ENCODE results near the gene DENND1C.
A peak's percentile ranks its signal among the peaks of the same experiment; 100 is the strongest.

The DENND1C gene

GRCh38 chr19:6459262-6460098 is 22.1 kb downstream of the DENND1C start, which contains the start of gene SLC25A23:
TSS of gene SLC25A23 (minus strand) at chr19:6459792. CDS start at chr19:6459628, 164 bp downstream.
- peak within 1 kb of the TSS; percentile 73 for H3K4me3 ChIP-seq (ENCODE audit: low read depth, low read length)
- no peak for TF ChIP-seq CTCF (conservative IDR thresholded peaks at IDR 0.05; ENCODE audit: low read depth, low read length)
- DNase-seq (ENCODE audit: low read depth) = peak; percentile 79

GRCh38 chr19:6458695-6459261 is 22.8 kb downstream of the DENND1C start:
- H3K4me3 ChIP-seq (ENCODE audit: low read depth, low read length) = peak overlapping the region; percentile 73
- no peak for DNase-seq (ENCODE audit: low read depth)
- no peak for TF ChIP-seq CTCF (conservative IDR thresholded peaks at IDR 0.05; ENCODE audit: low read depth, low read length)

DNA sequence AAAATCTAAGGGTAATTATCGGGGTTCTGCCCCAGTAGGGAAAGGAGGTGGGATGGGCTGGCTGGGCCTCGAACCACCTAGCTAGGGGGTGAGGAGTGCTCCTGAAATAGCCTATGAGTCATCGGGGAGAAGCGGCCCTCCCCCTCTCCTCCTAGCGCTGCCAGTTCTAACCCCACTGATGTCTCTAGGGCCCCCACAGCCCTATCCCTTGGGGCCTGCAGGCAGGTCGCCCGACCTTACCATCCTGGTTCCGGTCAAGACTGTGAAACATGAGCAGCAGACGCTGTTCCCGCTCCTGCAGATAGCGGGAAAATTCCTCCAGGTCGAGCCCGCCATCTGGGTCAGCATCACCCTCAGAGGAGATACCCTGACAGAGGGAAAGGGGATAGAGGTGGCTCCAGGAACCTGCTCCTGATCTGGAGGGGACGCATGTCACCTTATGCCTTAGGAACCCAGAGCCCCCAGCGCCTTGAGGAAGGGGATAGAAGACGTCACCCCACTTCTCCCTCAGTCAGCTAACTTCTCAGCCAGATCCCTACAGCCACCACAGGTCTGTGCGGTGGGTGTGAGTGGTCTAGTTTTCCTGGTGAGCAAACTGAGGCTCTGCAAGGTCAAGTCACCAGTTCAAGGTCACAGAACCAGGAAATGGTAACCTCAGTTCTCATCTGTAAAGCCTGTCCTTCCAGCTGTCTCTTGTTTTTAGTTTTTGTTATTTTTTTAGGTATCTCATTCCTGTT is 23.5 kb downstream of the DENND1C start:
- no peak for TF ChIP-seq CTCF (conservative IDR thresholded peaks at IDR 0.05; ENCODE audit: low read depth, low read length)
- DNase-seq (ENCODE audit: low read depth) = no peak
- no peak overlapping the region for H3K4me3 ChIP-seq (ENCODE audit: low read depth, low read length)

- no peak for DNase-seq (ENCODE audit: low read depth)
- H3K4me3 ChIP-seq (ENCODE audit: low read depth, low read length) = no peak overlapping the region
- no peak for TF ChIP-seq CTCF (conservative IDR thresholded peaks at IDR 0.05; ENCODE audit: low read depth, low read length)
Measured at GRCh38 chr19:6455924-6456323, 25.7 kb downstream of the DENND1C start.

- DNase-seq (ENCODE audit: low read depth) = no peak
- H3K4me3 ChIP-seq (ENCODE audit: low read depth, low read length) = no peak overlapping the region
- no peak for TF ChIP-seq CTCF (conservative IDR thresholded peaks at IDR 0.05; ENCODE audit: low read depth, low read length)
Measured at GRCh38 chr19:6453951-6454565, 27.5 kb downstream of the DENND1C start.

DNA sequence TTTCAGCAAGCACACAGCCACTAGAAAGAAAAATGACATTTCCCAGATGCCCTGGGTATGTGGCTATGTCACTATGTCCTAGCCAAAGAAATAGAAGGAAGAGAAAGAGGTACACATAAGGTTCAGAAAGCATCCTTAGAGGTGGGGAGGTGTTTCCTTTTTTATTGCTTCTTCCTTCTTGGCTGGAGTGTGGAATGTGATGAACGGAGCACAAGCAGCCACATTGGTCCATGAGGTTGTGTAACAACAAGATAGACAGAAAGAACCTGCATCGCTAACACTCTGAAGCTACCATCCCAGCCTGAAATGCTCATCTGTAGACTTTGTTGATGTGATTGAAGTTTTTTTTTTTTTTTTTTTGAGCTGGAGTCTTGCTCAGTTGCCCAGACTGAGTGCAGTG is 28.7 kb downstream of the DENND1C start:
- DNase-seq (ENCODE audit: low read depth) = no peak
- H3K4me3 ChIP-seq (ENCODE audit: low read depth, low read length) = no peak overlapping the region
- TF ChIP-seq CTCF (conservative IDR thresholded peaks at IDR 0.05; ENCODE audit: low read depth, low read length) = no peak
